Measurements from ENCODE around the gene CASKIN1. TPM values are rescaled to one million over a fixed set of nuclear protein-coding genes. Genes with fewer than 3 reads are reported as not detected.

Gene CASKIN1
- total RNA-seq, 2 experiments from 2014 or later = 0.15 to 0.17 TPM

GRCh38 chr16:2159175-2159838, 37.1 kb downstream of the CASKIN1 start:
- Mint-ChIP-seq H3K27ac (no peak overlapping the region), H3K4me1 (ENCODE audit: low read depth) (peaks cover 28% of the 10 kb centered on the region), H3K36me3 (ENCODE audit: low read depth) (peaks cover 11% of the 10 kb centered on the region), H3K27me3 (ENCODE audit: low read depth) (no peaks in the 10 kb centered on the region), H3K9me3 (no peaks in the 10 kb centered on the region), H3K4me3 (no peak overlapping the region)
- intact Hi-C loops (cut with micrococcal nuclease) = loop anchor here (5.0 to 10.0 kb wide), 3 partner anchors 305 to 847 kb away; no protein-coding TSS in a partner anchor
- CTCF ChIA-PET = no interaction called here
- DNase-seq = no peak

GRCh38 chr16:2158262-2158638, 38.2 kb downstream of the CASKIN1 start:
- Mint-ChIP-seq H3K9me3 (no peaks in the 10 kb centered on the region), H3K27me3 (ENCODE audit: low read depth) (no peaks in the 10 kb centered on the region), H3K27ac (no peak overlapping the region), H3K4me1 (ENCODE audit: low read depth) (peaks cover 30% of the 10 kb centered on the region), H3K4me3 (no peak overlapping the region), H3K36me3 (ENCODE audit: low read depth) (peaks cover 22% of the 10 kb centered on the region)
- CTCF ChIA-PET = no interaction called here
- intact Hi-C loops (cut with micrococcal nuclease) = loop anchor here (5.0 to 10.0 kb wide), 3 partner anchors 303 to 846 kb away; no protein-coding TSS in a partner anchor
- DNase-seq = no peak

DNA sequence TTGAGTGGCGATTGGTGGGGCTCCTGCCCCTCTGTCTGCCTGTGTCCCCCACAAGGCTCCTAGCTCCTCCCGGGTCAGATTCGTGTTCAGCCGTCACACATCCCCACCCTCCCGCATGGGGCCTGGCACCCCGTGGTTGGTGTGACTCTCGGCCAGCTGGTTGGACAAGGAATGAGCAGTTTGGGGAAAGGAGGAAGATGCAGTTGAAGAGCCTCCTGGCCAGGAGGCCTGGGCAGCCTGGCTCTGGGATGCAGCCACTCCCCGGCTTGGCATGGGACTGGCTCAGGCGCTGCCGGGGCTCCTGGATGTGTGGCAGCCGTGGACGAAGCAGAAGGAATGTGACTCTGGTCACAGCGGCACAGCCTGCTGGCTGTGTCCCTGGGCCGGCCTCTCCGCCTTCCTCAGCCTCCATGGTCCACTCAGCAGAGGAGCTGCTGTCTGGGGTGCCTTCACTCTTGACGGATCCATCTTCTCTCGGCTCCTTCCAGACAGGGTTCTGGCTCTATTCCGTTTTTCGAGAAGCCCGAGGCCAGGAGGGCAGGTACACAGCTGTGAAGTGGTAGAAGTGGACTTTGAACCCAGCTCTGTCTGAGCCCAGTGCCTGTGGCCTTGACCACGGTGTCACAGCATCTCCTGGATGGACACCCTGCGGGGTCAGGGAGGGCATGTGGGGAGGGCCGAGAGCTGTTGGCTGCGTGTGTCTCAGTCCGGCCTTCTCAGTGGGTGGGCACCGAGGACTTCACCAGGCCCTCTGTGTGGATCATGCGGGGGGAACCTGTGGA, 38.7 kb downstream of the CASKIN1 start:
- Mint-ChIP-seq H3K27me3 (ENCODE audit: low read depth) (no peaks in the 10 kb centered on the region), H3K9me3 (no peaks in the 10 kb centered on the region), H3K4me1 (ENCODE audit: low read depth) (peaks cover 33% of the 10 kb centered on the region), H3K36me3 (ENCODE audit: low read depth) (peaks cover 27% of the 10 kb centered on the region), H3K27ac (no peak overlapping the region), H3K4me3 (peak overlapping the region; percentile 97)
- DNase-seq = no peak
- CTCF ChIA-PET = interaction anchor here (0.6 to 0.7 kb wide), 2 partner anchors 247 to 379 kb away, joined by 3 read pairs; no protein-coding TSS in a partner anchor
- intact Hi-C loops (cut with micrococcal nuclease) = loop anchor here (5.0 to 10.0 kb wide), 3 partner anchors 303 to 845 kb away; no protein-coding TSS in a partner anchor

- CTCF ChIA-PET = interaction anchor here (0.6 kb wide), 1 partner anchor 380 kb away, joined by 3 read pairs; no protein-coding TSS in a partner anchor
- no peak for DNase-seq
- intact Hi-C loops (cut with micrococcal nuclease) = loop anchor here (5.0 to 10.0 kb wide), 3 partner anchors 302 to 845 kb away; no protein-coding TSS in a partner anchor
- peak overlapping the region; percentile 97 for H3K4me3 Mint-ChIP-seq
- H3K36me3 Mint-ChIP-seq (ENCODE audit: low read depth) = peaks cover 35% of the 10 kb centered on the region
- peaks cover 34% of the 10 kb centered on the region for H3K4me1 Mint-ChIP-seq (ENCODE audit: low read depth)
- no peak overlapping the region for H3K27ac Mint-ChIP-seq
- H3K27me3 Mint-ChIP-seq (ENCODE audit: low read depth) = no peaks in the 10 kb centered on the region
- H3K9me3 Mint-ChIP-seq = no peaks in the 10 kb centered on the region
These were observed 39.6 kb downstream of the CASKIN1 start for GRCh38 chr16:2156849-2157224.

DNA sequence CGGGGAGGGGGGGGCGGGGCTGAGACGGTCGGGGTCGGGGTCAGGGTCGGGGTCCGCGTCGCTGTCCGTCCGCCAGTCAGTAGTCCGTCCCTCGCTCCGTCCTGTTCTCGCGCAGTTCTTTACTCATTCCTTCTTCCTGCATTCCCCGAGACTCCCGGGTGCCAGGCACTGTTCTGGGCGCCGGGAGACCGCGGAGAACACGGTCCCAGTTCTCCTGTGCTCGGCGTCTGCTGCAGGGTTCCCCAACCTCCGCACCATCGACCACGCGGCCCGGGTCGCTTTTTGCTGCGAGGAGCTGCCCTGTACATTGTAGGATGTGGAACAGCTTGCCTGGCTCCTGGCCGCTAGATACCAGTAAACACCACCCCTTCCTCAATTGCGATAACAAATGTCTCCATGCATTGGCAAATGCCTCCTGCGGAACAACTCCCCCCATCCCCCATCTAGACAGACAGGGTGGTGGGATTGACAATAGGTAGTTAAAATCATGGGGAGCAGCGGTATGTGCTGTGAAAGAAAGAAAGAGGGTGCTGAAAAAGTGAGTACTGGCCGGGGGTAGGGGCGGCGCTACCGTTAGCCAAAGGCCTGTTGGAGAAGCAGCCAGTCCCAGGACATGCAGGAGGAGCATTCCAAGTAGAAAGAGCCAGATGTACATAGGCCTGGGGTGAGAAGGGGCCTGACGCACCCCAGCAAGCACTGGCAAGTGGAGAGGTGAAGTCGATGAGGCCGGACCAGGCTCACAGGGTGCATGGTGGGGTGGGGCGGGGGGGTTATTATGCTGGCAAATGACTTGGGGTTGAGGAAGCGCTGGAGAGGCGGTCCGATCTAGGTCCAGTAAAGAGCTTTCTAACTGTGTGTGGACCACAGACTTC, 40.2 kb downstream of the CASKIN1 start:
- Mint-ChIP-seq H3K27ac (peak overlapping the region; percentile 91), H3K4me3 (peak overlapping the region; percentile 97), H3K27me3 (ENCODE audit: low read depth) (no peaks in the 10 kb centered on the region), H3K36me3 (ENCODE audit: low read depth) (peaks cover 40% of the 10 kb centered on the region), H3K9me3 (no peaks in the 10 kb centered on the region), H3K4me1 (ENCODE audit: low read depth) (peaks cover 38% of the 10 kb centered on the region)
- intact Hi-C loops (cut with micrococcal nuclease) = loop anchor here (1.0 to 10.0 kb wide), 14 partner anchors 49 to 844 kb away; partner anchors contain the start of genes CCNF, E4F1, ECI1 and MLST8
- CTCF ChIA-PET = interaction anchor here (0.7 to 1.0 kb wide), 2 partner anchors 16 to 134 kb away, joined by 3 read pairs; no protein-coding TSS in a partner anchor
- peak; percentile 35 for DNase-seq

DNA sequence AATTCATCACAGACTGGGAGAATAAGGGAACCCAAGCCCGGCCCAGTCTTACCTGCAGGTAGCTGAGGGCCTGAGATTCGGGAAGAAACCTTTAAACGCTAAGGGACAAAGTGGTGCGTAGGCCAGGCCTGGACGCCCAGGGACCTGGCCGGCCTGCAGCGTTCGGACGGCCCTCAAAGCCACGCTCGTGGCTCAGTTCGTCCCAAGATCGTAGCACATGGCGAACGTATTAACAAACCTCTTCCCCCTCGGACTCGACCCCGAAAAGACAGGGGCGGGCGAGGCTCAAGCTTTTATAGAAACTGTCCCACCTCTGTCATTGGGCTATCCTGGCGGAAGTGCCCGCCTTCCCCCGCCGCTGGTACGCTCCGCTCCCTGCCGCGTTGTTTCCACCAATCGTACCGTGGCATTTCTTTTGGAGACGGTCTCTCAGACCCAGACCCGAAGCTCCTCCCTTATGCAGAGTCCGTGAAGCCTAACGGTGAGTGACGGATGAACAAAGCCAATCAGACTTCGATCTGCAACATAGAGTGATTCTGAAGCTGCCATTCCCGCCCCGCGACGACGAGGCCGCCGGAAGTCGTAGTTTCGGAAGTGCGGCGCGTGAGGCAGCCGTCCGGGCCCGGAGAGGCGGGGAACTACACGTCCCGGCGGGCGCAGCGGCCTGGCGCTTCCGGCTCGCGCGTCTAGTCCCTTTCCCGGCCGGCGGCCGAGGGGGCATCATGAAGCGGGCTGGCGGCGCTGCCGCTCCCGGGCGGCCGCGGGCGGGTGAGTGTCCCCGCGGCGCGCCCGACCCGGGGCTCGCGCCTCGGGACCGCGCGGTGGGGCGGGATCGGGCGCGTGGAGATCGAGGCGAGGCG, 41.1 kb downstream of the CASKIN1 start, which contains the start of gene TRAF7:
TSS of gene TRAF7 (plus strand) at position 692 of the 860 bp plus-strand sequence. CDS start 8,139 bp downstream, outside the sequence.
- CTCF ChIA-PET = interaction anchor here (0.7 to 1.4 kb wide), 3 partner anchors 15 to 133 kb away, joined by 3 read pairs; no protein-coding TSS in a partner anchor
- peak; percentile 99 for DNase-seq
- peak within 1 kb of the TSS; percentile 91 for H3K27ac Mint-ChIP-seq
- H3K4me1 Mint-ChIP-seq (ENCODE audit: low read depth) = peaks cover 41% of the 10 kb centered on the region
- H3K4me3 Mint-ChIP-seq = peak within 1 kb of the TSS; percentile 97
- H3K9me3 Mint-ChIP-seq = no peaks in the 10 kb centered on the region
- no peaks in the 10 kb centered on the region for H3K27me3 Mint-ChIP-seq (ENCODE audit: low read depth)
- intact Hi-C loops (cut with micrococcal nuclease) = loop anchor here (1.0 to 10.0 kb wide), 14 partner anchors 50 to 843 kb away; partner anchors contain the start of genes CCNF, E4F1, ECI1 and MLST8
- H3K36me3 Mint-ChIP-seq (ENCODE audit: low read depth) = peaks cover 42% of the 10 kb centered on the region

GRCh38 chr16:2154533-2155090, 41.8 kb downstream of the CASKIN1 start:
- no peaks in the 10 kb centered on the region for H3K27me3 Mint-ChIP-seq (ENCODE audit: low read depth)
- intact Hi-C loops (cut with micrococcal nuclease) = loop anchor here (1.0 to 10.0 kb wide), 14 partner anchors 51 to 842 kb away; partner anchors contain the start of genes CCNF, E4F1, ECI1 and MLST8
- no peak for DNase-seq
- peak overlapping the region; percentile 90 for H3K4me3 Mint-ChIP-seq
- peak overlapping the region; percentile 78 for H3K27ac Mint-ChIP-seq
- CTCF ChIA-PET = interaction anchor here (1.0 to 1.4 kb wide), 3 partner anchors 14 to 132 kb away, joined by 3 to 4 read pairs (median 3); no protein-coding TSS in a partner anchor
- H3K4me1 Mint-ChIP-seq (ENCODE audit: low read depth) = peaks cover 45% of the 10 kb centered on the region
- H3K36me3 Mint-ChIP-seq (ENCODE audit: low read depth) = peaks cover 42% of the 10 kb centered on the region
- no peaks in the 10 kb centered on the region for H3K9me3 Mint-ChIP-seq

GRCh38 chr16:2152695-2153506, 43.5 kb downstream of the CASKIN1 start:
- intact Hi-C loops (cut with micrococcal nuclease) = loop anchor here (10.0 kb wide), 2 partner anchors 298 to 752 kb away; no protein-coding TSS in a partner anchor
- Mint-ChIP-seq H3K27ac (peak overlapping the region; percentile 68), H3K27me3 (ENCODE audit: low read depth) (no peaks in the 10 kb centered on the region), H3K4me3 (peak overlapping the region; percentile 90), H3K4me1 (ENCODE audit: low read depth) (peaks cover 40% of the 10 kb centered on the region), H3K9me3 (no peaks in the 10 kb centered on the region), H3K36me3 (ENCODE audit: low read depth) (peaks cover 42% of the 10 kb centered on the region)
- no peak for DNase-seq
- CTCF ChIA-PET = interaction anchor here (0.6 to 3.2 kb wide), 3 partner anchors 12 to 157 kb away, joined by 3 to 20 read pairs (median 4); no protein-coding TSS in a partner anchor

DNA sequence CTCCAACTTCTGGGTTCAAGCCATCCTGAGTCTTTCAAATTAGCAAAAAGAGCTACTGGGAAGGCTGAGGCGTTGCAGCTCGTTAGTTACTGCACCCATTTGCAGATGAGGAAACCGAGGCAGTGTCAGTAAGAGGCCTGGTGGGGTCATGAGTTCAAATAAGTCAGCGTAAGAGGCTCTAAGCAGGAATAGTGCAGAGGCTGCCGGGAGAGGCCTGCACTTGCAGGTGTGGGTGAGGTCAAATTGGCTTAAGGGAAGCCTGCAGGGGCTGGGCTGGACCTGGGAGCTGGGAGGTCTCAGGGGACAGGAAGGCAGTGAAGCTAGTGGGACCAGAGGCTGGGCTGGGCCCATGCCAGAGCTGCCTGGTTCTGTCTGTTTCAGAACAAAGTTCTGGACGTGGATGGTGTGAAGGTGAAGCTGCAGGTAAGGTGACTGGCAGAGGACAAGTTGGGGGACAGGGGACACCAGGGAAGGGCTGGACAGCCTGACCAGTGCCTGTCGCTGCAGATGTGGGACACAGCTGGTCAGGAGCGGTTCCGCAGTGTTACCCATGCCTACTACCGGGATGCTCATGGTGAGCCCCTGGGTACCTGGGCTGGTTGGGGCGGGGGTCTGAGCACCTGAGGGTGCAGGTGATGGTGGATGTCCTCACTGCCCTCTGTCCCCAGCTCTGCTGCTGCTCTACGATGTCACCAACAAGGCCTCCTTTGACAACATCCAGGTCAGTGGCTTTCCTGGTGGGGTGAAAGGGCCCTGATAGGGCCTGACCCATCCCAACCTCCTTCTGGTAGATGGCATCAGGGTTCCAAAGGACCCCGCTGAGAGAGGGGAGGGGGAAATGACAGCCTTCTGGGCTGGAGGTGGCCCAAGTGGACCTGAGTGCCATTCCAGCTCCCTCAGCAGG, 45.0 kb downstream of the CASKIN1 start:
- Mint-ChIP-seq H3K36me3 (ENCODE audit: low read depth) (peaks cover 42% of the 10 kb centered on the region), H3K4me3 (peak overlapping the region; percentile 90), H3K27ac (no peak overlapping the region), H3K4me1 (ENCODE audit: low read depth) (peaks cover 26% of the 10 kb centered on the region), H3K9me3 (no peaks in the 10 kb centered on the region), H3K27me3 (ENCODE audit: low read depth) (no peaks in the 10 kb centered on the region)
- intact Hi-C loops (cut with micrococcal nuclease) = loop anchor here (10.0 kb wide), 2 partner anchors 297 to 753 kb away; no protein-coding TSS in a partner anchor
- CTCF ChIA-PET = interaction anchor here (0.9 to 3.2 kb wide), 2 partner anchors 11 to 147 kb away, joined by 3 to 20 read pairs; no protein-coding TSS in a partner anchor
- no peak for DNase-seq
